ENCODE measurements around the gene ARHGEF17.
A peak's percentile ranks its signal among the peaks of the same experiment; 100 is the strongest.

ARHGEF17 gene

GRCh38 chr11:73293356-73293936 lies 14.6 kb upstream of the ARHGEF17 start:
- no peak for DNase-seq

GRCh38 chr11:73294604-73295003 lies 13.5 kb upstream of the ARHGEF17 start:
- DNase-seq = no peak

- peak; percentile 91 for DNase-seq
Observed at GRCh38 chr11:73295241-73295995, 12.7 kb upstream of the ARHGEF17 start.

- no peak for DNase-seq
Observed at GRCh38 chr11:73295996-73296318, 12.1 kb upstream of the ARHGEF17 start.

- no peak for DNase-seq
Observed at GRCh38 chr11:73296501-73297230, 11.4 kb upstream of the ARHGEF17 start.

- no peak for DNase-seq
Observed at GRCh38 chr11:73297231-73297590, 10.9 kb upstream of the ARHGEF17 start.

- no peak for DNase-seq
Observed at GRCh38 chr11:73297702-73298101, 10.4 kb upstream of the ARHGEF17 start.

- no peak for DNase-seq
Observed at GRCh38 chr11:73298233-73298632, 9.8 kb upstream of the ARHGEF17 start.

- no peak for DNase-seq
Observed at GRCh38 chr11:73299751-73300150, 8.3 kb upstream of the ARHGEF17 start.

- DNase-seq = no peak
Observed at GRCh38 chr11:73306069-73306841, 1.8 kb upstream of the ARHGEF17 start.

GRCh38 chr11:73306977-73307322 lies 1.1 kb upstream of the ARHGEF17 start:
- DNase-seq = no peak

- DNase-seq = peak; percentile 98
Observed at GRCh38 chr11:73307323-73308002, 613 bp upstream of the ARHGEF17 start.

- no peak for DNase-seq
Observed at GRCh38 chr11:73308961-73309919, 1.2 kb downstream of the ARHGEF17 start.

- no peak for DNase-seq
Observed at GRCh38 chr11:73310076-73310475, 2.0 kb downstream of the ARHGEF17 start.

GRCh38 chr11:73310661-73311393 lies 2.8 kb downstream of the ARHGEF17 start:
- no peak for DNase-seq

GRCh38 chr11:73311394-73311869 lies 3.4 kb downstream of the ARHGEF17 start:
- DNase-seq = no peak

GRCh38 chr11:73312036-73312435 lies 4.0 kb downstream of the ARHGEF17 start:
- DNase-seq = no peak

- DNase-seq = no peak
Observed at GRCh38 chr11:73312851-73313327, 4.8 kb downstream of the ARHGEF17 start.

- no peak for DNase-seq
Observed at GRCh38 chr11:73313652-73314051, 5.6 kb downstream of the ARHGEF17 start.

GRCh38 chr11:73314117-73314961 lies 6.3 kb downstream of the ARHGEF17 start:
- no peak for DNase-seq

All from activated CD8-positive, alpha-beta memory T cell treated with anti-CD3 and anti-CD28 coated beads for 24 hours (primary cell).